NCI-H187 treated with DMSO at 0.1 percent for 48 hours (cell line): ENCODE data around the gene ELF1.
"Not testable (repeated sequence)": the region's sequence is repeated elsewhere in the genome, so short reads cannot be mapped to it uniquely, and the experiment has no call there.

ENCODE experiments used
- DNase-seq: peaks from one replicate; lab custom pipeline; 2025; lab: John Stamatoyannopoulos, UW

ELF1 gene

DNA sequence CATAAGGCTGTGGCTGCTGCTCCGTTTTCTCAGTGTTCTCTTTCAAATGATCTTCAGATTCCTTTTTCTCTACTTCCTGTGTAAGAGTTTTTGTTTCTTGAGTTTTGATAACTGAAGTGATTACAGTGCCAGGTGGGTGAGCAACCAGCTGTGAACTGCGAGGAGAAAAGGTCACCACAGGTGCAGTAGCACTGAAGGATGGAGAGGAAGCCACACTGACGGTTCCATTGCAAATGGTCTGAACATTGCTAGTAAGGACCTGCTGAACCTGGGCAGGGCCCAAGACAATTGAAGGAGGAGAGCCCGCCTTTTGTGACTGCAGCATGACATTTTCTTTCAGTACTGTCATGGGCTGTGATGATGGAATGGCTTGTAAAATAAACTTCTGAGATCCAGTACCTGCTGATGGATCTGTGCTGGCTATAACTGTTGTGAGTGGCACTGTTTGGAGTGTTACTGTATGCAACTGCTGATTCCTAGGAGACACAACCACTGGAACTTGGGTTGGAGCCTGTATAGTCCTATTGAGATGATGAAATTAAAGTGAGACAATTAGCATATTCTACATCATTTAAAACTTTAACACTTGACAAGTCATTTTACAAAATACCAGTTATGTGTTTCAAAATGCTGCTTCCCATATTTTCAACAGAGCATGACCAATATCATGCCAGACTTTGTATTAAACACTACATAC, 85.5 kb downstream of the ELF1 start:
- no peak for DNase-seq

DNA sequence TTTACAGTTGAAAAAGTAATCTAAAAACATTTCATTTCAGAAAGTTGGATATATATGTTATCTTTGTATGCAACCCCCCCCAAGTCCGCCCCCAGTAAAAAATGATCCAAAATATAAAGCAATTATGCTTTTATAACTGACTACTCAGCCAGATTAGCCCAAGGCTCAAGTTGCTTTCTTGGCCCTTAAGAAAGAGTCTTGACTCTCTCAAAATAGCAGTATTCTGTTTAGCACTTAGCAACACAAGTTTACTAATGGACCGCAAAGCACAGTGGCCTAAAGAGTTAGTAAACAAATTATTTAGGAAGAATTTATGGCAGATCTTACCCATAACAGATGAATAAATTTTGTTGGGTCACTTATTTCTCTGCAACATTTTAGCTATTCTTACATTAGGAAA, 86.9 kb downstream of the ELF1 start:
- DNase-seq, result no peak

DNA sequence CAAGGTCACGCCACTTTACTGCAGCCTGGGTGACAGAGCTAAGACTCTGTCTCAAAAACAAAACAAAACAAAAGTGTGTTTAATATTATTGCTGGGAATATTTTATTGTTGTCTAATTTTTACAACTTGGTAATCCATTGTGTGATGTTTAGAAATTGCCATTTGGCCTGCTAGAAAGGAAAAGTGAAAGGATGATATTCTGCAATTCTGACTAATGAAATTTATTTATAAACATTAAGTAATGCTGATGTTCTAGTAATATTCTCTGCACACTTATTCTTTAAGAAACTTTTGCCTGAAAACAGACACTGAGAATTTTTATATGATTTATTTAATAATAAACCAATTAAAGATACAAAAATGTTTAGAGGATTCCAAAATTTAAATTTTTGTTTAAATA, 87.4 kb downstream of the ELF1 start:
- no peak for DNase-seq

DNA sequence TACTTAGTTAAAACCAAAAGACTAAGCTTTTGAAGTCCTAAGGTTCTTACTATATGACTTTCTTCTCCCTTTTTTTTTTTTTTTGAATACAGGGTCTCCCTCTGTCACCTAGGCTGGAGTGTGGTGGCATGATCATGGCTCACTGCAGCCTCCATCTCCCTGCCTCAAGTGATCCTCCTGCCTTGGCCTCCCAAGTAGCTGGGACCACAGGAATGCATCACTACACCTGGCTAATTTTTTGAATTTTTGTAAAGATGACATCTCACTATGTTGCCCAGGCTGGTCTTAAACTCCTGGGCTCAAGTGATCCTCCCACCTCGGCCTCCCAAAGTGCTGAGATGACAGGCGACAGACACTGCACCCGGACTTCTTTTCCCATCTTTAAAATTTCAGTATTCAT, 89.2 kb downstream of the ELF1 start:
- DNase-seq, result not testable (repeated sequence)

DNA sequence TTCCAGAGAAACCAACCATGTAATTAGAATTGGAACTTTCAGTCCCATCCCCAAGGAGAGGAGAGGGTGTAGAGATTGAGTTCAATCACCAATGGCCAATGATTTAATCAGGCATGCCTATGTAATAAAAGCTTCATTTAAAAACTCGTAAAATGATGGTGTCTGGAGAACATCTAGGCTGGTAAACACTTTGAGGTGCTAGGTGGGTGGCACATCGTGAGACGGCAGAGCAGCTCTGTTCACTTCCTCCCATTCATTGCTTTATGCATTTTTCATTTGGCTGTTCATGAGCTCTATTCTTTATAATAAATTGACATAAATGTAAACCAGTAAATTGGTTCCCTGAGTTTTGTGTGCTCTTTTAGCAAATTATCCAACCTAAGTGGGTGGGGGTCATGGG, 90.1 kb downstream of the ELF1 start:
- no peak for DNase-seq

DNA sequence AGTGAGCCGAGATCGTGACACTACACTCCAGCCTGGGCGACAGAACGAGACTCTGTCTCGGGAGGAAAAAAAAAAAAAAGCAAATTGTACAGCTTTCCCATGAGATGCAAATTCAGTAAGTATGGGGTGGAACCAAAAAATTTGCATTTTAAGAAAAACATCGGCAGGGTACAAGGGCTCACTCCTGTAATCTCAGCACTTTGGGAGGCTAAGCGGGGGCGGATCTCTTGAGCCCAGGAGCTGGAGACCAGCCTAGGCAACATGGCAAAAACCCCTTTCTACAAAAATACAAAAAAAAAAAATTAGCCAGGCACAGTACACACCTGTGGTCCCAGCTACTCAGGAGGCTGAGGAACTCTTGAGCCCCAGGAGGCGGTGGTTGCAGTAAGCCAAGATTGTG, 91.2 kb downstream of the ELF1 start:
- DNase-seq, result no peak

DNA sequence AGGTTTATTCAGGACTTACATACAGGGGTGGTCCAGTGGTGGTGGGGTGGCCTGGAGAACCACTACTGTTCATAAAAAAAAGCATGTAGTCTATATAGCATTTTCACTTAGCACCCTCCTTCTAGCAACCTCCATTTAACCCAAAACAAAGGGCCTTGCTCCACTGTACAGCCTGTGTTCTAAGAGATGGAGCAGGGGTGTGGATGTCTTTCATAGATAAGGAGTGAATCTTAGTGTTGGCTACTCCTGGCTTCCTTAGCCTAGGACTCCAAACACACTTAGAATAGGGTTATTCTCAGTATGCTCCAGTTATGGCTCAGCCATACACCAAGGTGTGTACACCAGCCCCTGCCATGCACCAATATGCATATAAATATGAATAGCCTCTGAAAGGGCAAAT, 95.2 kb downstream of the ELF1 start:
- no peak for DNase-seq

DNA sequence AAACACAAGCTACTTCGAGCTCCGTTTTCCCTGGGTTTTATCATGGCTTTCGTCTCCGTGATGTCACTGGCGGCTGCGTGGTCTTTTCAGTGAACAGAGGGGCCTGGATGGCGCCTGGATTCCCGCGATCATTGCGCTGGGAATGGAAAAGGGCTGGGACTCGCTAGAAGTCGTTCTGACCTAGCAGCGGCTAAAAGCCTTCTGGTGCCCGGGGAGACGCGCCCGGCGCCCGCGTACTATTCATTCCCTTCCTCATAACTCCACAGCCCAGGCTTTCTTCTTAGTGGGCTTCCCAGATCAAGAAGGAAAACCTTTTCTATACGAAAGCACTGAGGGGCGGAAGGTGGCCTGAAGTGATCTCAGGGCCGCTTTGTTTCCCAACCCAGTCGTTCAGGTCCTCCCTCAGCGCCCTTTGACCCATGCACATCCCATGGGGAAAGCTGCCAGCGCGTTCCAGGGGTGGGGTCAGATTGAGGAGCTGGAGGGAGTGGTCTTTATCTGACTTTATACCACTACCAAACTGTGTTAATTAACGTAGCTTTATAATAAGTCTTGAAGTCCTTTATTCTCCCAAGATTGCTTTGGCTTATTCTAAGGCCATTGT, 96.6 kb downstream of the ELF1 start:
- no peak for DNase-seq

DNA sequence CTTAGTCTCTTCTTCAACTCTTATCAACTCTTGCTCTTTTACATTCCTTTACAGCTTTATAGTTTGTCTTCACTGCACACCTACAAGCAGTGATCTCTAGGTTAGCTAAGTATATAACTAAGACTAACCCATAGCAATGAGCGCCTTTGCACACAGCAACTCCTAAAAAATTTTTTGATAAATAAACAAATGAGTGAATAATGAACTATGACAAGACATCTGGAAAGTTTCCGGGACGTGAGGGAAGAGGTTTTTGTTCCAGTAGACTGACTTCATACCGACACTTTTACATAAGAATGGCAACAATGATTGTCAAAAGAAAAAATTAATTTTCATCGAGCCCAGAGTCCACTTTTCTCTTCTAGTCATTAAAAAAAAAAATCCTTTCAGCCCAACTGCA, 98.3 kb downstream of the ELF1 start:
- DNase-seq, result no peak

DNA sequence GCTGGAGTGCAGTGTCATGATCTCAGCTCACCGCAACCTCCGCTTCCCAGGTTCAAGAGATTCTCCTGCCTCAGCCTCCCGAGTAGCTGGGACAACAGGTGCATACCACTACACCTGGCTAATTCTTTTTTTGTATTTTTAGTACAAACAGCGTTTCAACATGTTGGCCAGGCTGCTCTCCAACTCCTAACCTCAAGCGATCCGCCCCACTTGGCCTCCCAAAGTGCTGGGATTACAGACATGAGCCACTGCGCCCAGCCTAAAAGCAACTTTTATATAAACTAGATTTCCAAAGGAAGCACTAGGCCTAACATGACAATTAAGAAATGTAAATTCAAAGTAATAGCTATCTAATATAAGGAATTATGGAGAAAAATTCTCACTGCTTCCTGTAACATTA, 99.2 kb downstream of the ELF1 start:
- DNase-seq, result not testable (repeated sequence)

DNA sequence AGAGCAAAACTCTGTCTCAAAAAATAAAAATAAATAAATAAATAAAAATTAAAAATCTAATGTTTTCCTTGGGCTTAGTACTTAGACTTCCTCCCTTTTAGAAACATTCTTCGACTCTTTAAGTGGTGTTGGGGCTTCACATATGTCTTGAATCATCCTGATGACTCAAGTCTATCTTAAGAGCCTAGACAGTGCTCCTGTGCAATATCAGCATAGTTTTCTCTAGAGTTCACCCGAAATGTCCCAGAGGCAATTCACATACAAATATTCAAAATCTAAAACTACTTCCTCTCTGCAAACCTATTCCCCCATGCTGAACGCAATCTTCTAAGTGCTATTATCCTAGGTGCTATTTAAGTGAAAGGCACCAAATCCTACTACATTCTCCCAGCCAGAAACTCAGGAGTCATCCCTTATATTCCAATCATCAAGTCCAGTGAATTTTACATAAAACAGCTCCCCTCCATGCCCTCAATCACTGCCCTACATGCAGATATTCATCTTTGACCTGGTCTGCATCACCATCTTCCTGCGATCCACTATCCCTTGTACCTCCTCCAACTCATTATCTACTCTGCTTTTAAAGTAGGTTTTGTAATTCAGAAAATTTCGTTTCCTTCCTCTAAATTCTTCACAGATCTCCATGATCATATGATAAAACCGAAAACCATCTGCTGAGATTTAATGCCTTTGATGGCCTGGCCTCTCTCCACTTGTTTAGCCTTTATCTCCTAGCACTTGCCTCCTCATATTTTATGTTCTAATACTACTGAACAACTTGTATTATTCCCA, 102.7 kb downstream of the ELF1 start:
- DNase-seq, result no peak

DNA sequence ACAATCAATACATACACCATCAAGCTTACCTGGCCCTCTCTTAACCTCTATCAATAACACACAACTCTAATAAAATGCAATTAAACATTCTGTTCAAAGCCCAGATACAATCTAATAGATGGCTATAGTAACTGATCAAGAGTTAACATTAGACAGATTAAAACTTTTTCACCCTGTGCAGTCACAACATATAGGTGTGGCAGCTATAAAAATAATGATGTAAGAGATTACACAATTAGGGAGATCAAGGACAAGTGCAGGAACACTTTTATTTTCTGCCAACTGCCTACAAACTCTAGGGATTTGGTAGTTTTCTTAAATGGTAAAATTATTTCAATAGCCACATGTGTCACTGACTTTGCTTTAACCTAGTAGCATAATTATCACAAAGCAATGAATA, 104.3 kb downstream of the ELF1 start:
- not testable (repeated sequence) for DNase-seq

DNA sequence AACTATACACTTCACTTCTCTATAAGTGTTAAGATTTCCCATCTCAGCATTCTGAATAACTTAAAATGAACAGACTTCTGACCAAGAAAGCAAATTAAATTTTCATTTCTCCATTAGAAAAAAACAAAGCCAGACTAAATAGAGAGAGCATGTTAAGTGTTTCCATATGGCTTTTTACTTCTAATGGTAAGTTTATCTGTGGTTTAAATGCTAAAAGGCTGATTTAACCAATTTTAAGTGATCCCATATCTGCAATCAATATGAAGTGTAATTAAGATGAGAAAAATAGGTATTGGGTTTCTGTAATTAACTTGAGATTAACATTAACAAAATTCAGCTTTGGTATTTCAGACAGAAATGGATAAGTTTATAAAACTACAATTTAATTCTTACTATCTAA, 107.8 kb downstream of the ELF1 start:
- no peak for DNase-seq

DNA sequence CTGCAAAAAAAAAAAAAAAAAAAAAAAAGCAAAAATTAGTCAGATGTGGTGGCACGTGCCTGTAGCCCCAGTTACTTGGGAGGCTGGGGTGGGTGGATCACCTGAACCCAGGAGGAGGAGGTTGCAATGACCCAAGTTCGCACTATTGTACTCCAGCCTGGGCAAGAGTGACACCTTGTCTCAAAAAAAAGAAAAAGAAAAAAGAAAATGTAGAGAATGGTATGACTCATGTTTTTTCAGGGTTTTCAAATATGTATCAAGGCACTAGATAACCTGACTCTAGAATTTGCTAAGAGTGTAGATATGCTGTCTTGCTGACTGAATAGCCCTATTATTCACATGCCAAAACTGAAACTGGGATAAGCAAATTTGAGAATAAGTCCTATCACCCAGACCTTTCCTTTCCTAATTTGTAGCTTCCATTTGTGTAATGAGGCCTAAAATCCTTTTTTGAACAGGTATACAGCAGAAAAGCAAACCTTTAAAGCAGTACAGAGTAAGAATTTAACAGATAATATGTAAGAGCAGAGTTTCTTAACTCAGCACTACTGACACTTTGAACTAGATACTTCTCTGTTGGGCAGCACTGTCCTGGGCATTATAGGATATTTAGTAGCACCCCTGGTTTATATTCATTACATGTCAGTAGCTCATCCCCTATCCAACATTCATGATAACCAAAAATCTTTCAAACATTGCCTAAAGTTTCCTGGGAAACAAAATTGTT, 108.6 kb downstream of the ELF1 start:
- no peak for DNase-seq

DNA sequence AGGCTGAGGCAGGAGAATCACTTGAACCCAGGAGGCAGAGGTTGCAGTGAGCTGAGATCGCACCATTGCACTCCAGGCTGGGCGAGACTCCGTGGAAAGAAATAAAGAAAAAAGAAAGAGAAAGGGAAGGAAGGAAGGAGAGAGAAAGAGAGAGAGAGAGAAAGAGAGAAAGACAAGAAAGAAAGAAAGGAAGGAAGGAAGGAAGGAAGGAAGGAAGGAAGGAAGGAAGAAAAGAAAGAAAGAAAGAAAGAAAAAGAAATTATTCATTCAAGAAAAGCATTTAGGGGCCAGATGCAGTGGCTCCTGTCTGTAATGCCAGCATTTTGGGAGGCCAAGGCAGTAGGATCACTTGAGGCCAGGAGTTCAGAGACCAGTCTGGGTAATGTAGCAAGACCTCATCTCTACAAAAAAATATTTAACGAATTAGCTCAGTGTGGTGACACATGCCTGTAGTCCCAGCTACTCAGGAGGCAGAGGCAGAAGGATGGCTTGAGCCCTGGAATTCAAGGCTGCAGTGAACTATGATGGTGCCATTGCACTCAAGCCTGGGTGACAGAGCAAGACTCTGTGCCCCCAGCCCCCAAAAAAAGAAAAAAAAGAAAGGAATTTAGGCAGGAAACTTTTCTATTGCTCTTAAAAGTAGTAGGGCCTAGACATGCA, 109.4 kb downstream of the ELF1 start:
- not testable (repeated sequence) for DNase-seq

DNA sequence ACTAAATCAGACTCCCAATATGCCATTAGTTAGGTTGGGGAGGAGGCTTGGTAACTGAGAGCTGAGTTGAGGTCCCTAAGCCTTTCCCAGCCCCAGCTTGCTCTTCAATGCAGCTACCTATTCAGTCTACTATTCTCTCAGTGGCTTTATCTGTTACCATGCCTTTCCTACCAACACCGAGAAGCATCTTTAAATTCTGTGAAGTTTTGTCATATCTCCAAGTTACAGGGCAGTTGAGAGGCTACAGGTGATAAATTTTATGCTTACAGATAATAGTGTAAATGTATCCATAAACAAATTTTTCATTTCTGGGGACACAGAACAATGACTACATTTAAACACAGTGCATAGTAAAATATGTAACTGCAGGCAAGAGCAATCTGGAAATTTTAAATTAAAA, 110.6 kb downstream of the ELF1 start:
- DNase-seq, result no peak

DNA sequence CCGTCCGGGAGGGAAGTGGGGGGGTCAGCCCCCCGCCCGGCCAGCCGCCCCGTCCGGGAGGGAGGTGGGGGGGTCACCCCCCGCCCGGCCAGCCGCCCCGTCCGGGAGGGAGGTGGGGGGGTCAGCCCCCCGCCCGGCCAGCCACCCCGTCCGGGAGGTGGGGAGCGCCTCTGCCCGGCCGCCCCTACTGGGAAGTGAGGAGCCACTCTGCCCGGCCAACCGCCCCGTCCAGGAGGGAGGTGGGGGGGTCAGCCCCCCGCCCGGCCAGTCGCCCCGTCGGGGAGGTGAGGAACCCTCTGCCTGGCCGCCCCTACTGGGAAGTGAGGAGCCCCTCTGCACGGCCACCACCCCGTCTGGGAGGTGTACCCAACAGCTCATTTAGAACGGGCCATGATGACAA, 118.1 kb downstream of the ELF1 start:
- not testable (repeated sequence) for DNase-seq

DNA sequence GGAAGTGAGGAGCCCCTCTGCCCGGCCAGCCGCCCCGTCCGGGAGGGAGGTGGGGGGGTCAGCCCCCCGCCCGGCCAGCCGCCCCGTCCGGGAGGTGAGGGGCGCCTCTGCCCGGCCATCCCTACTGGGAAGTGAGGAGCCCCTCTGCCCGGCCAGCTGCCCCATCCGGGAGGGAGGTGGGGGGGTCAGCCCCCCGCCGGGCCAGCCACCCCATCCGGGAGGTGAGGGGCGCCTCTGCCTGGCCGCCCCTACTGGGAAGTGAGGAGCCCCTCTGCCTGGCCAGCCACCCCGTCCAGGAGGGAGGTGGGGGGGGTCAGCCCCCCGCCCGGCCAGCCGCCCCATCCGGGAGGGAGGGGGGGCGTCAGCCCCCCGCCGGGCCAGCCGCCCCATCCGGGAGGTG, 118.5 kb downstream of the ELF1 start:
- DNase-seq, result not testable (repeated sequence)

DNA sequence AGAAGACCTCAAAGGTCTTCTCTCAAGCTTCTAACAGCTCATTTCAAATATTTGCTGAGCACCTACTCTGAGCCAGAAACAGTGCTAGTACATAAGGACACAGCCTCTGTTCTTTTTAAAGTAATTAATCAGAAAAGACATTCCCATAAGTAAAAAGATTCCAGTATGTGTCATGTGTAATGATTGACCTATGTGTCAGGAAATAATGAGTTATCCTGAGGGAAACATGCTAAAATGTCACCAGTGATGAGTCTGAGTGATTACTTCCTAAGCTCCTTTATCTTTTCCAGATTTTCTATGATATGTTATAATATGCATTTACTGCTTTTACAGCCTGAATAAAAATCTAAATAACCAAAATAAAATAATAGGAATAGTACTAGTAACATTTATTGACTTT, 122.1 kb downstream of the ELF1 start:
- no peak for DNase-seq

DNA sequence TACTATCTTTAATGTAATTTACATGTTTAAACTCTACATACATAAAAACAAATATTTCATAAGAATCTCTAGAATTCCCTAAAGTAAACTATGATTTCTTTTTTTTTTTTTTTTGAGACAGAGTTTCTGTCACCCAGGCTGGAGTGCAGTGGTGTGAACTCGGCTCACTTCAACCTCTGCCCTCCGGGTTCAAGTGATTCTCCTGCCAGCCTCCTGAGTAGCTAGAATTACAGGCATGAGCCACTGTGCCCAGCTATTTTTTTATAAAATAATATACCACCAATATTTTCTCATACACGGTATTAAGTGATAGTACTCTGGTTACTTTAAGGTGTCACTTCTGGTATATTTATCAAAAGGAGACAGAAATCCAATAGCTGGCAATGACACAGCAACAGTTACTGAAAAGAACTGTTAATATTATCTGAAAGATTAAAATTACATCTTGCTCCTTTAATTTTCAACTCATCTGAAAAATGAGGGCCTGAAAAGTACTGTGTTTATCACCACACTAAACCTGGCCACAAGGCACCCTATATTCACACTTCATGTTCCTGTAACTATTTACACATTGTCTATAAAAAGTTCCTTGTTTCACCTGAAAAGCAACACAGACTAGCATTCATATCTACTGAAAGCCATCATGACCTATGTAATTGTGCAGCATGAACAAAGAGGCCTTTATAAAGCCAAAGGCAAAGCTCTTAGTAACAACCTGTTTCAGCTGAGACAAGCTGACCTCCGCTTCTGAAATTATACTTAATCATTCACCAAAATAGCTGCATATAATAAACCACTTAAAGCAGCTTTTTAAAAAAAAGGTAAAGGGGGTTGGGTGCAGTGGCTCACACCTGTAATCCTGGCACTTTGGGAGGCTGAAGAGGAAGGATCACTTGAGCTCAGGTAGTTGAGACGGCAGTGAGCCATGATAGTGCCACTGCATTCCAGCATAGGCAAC, 123.6 kb downstream of the ELF1 start:
- no peak for DNase-seq

DNA sequence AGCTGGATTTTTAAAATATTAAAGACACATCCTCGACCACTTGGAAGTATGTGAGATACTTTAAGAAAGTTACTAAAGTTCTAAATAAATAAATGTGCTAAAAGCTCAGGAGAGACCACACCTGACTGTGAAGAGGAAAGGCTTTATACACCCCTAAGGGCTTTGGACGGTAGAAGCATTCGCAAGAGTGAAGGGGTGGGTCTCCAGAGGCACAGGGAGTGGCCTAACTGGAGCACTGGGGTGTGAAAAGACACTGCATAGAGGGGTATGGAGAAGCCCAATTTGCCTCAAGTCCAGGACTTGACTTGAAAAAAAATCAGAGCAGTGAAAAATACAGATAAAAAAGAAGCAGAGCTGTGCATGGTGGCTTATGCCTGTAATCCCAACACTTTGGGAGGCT, 125.5 kb downstream of the ELF1 start:
- DNase-seq, result not testable (repeated sequence)
